ENCODE results near the gene ACTA2.

The ACTA2 gene

DNA sequence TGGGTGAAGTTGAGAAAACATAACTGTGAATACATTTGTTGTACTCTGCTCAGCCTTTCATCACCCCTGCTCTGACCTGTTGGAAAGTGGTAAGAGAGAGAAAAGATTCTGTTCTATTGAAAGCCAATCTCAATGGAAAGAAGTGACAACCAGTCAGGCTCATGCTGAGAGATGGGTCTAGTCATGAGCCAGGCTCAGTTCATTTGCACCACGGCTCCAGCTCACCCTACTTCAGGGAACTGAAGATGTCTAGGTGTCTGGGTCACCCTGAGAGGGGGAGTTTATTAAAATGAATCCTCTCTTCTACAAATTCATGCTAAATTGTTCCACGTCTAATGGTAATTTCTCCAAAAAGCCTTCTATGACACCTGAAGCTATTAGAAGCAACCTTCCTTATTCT lies 25.9 kb upstream of the ACTA2 start:
- no peak for TF ChIP-seq CTCF (IDR thresholded peaks at IDR 0.05; ENCODE audit: low read depth, low read length)
- DNase-seq (ENCODE audit: low read depth, low spot score) = no peak
- in situ Hi-C loops (cut with HindIII; ENCODE audit: low sequenced_read_pairs) = no loop called here
- H3K4me3 ChIP-seq (ENCODE audit: low read depth, low read length) = no peak overlapping the region

GRCh38 chr10:88975377-88975720 lies 22.8 kb upstream of the ACTA2 start:
- in situ Hi-C loops (cut with HindIII; ENCODE audit: low sequenced_read_pairs) = no loop called here
- TF ChIP-seq CTCF (IDR thresholded peaks at IDR 0.05; ENCODE audit: low read depth, low read length) = no peak
- peak overlapping the region; percentile 24 for H3K4me3 ChIP-seq (ENCODE audit: low read depth, low read length)
- no peak for DNase-seq (ENCODE audit: low read depth, low spot score)

DNA sequence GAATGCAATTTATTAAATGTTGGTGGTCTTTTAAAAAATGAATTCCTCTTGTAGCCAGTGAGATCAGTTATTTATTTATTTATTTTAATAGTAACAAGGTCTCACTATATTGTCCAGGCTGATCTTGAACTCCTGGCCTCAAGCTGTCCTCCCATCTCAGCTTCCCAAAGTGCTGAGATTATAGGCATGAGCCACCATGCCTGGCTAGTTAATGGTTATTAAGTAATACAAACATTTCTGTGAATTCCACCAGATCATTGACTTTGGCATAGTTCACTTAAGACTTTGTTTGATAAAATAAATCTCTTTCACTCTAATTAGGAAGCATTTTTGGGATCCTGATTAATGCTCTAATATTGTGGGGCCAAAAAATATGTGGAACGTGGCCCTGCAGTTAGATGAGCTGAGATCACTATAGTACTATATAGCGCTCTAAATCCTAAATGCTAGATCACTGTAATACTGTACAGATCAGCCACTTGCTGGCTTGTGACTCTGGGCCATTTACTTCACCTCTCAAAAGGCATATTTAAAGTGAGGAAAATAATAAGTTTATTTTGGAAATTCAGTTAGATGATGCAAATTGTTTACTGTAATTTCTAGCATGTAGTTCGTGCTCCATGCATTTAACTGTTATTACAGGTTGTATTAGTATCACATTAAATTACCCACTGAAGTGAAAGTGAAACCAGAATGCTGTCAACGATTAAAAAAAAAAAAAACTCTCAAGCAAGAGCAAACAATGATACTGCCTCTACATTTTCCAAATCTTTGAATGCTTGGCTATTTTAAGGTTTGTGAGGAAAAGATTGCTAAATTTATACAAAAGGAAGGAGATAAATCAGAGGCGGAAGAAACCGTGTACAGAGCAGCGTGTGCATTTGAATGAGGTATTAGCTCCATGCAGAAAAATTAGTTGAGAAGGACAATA lies 22.1 kb upstream of the ACTA2 start:
- peak; percentile 62 for DNase-seq (ENCODE audit: low read depth, low spot score)
- peak overlapping the region; percentile 24 for H3K4me3 ChIP-seq (ENCODE audit: low read depth, low read length)
- TF ChIP-seq CTCF (IDR thresholded peaks at IDR 0.05; ENCODE audit: low read depth, low read length) = no peak
- in situ Hi-C loops (cut with HindIII; ENCODE audit: low sequenced_read_pairs) = no loop called here

DNA sequence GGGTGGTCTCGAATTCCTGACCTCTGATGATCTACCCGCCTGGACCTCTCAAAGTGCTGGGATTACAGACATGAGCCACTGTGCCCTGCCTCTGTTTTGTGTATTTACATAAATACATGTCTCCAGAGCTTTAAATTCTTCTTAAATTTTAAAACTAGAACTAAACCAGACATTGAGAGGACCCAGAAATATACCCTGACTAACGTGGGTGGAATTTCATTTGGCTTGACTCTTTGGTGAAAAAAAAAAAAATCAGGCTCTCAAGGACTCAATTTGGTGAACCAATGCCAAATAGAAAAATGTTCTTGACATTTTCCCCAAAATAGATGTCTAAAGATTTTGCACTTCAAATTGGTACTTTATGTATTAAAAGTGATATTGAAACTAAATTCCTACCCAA lies 21.4 kb upstream of the ACTA2 start:
- in situ Hi-C loops (cut with HindIII; ENCODE audit: low sequenced_read_pairs) = no loop called here
- no peak for TF ChIP-seq CTCF (IDR thresholded peaks at IDR 0.05; ENCODE audit: low read depth, low read length)
- H3K4me3 ChIP-seq (ENCODE audit: low read depth, low read length) = no peak overlapping the region
- peak; percentile 34 for DNase-seq (ENCODE audit: low read depth, low spot score)

DNA sequence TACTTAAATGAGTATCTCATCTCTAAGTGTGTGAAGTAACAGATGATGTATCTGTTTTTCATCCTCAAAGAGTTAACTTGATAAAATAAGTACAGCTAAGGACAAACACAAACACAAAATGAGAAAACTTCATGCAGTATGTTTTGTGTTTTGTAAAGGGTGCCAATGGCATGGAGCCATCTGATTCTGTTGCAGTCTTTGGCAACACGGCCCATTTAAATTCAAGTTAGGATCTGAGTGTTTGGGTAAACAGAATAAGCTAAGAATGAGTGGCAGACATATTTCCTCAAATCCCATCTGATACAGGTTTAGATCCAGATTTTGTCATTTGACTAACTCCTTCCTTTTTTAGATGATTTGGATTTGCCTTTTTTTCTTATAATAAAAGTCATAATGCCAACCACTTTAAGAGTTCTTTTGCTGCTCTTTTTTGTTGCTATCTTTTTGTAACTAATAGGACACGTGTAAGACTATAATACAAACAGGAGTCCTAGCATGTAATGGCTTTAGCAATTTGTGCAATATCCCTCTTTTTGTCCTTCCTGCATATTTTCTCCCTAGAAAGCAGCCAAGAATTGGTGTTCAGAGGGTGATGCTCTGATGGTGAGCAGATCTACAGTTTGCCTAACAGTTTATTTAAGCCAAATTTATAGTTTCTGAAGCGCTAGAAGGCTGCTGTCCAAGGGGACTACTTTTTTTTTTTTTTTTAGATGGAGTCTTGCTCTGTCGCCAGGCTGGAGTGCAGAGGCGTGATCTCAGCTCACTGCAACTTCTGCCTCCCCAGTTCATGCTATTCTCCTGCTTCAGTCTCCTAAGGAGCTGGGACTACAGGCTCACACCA lies 18.9 kb upstream of the ACTA2 start:
- in situ Hi-C loops (cut with HindIII; ENCODE audit: low sequenced_read_pairs) = no loop called here
- H3K4me3 ChIP-seq (ENCODE audit: low read depth, low read length) = no peak overlapping the region
- TF ChIP-seq CTCF (IDR thresholded peaks at IDR 0.05; ENCODE audit: low read depth, low read length) = no peak
- no peak for DNase-seq (ENCODE audit: low read depth, low spot score)

DNA sequence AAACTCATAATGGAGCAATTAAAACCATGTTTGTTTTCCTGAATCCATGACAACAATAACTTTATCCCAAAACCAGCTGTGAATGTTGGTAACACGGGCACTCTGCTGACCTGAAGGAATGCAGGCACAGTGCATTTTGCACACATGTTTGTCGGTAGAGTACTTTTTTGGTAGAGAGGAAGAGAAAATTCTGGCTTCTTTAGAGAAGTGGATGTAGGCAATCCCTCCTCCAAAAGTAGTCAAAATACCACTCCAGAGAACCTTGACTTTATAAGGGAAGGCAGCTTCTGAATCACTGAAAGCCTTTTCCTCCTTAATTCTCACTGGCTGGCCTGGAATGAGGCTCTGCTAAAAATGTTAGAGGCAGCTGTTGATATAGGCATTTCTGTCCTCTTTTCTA lies 15.8 kb upstream of the ACTA2 start:
- in situ Hi-C loops (cut with HindIII; ENCODE audit: low sequenced_read_pairs) = no loop called here
- no peak overlapping the region for H3K4me3 ChIP-seq (ENCODE audit: low read depth, low read length)
- DNase-seq (ENCODE audit: low read depth, low spot score) = no peak
- no peak for TF ChIP-seq CTCF (IDR thresholded peaks at IDR 0.05; ENCODE audit: low read depth, low read length)

All from astrocyte of the spinal cord (primary cell).